HG03175 (cell line): ENCODE data around the gene LRP1.

Experiments
- ATAC-seq: cut with Tn5 transposase; IDR thresholded peaks from one replicate; pipeline ENCODE4 v1.9.1; 2021; ENCODE audit warnings: mild to moderate bottlenecking, moderate library complexity; ENCODE audit not compliant: unreplicated experiment

Gene LRP1

DNA sequence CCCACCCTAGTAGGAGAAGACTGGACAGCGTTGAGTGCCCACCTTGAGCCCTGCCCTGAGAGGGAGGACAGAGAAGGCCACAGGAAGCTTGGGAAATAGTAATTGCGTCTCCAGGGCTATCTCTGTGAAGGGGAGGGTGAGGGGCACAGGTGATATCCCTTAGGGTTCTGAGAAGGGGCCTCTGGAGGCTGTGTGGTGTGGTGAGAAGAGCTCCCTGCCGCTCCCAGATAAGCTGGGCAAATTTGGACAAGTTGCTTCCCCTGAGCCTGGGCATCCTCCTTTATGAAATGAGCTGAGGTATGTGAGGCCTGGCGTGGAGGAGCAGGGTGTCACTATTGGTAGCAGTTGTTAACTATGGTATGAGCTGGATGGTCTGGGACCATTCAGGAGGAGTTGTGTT lies 42.6 kb downstream of the LRP1 start:
- no peak for ATAC-seq

DNA sequence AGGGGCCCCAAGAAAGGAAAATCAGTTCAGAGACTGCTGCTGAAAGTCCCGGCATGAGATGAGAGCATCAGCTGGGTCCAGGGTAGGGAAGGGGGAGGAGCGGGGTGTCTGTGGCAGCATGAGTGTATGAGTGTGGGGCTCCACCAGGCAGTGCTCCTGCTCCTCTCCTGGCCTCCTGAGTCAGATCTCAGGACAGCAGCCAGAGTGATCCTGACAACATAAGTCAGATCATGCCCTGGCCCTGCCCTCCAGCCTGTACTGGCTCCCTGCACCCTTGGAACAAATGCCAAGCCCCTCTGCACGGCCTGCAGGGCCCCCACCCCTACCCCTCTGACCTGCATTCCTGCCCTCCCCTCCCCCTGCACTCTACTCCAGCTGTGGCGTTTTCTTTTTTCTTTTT lies 43.4 kb downstream of the LRP1 start:
- no peak for ATAC-seq

DNA sequence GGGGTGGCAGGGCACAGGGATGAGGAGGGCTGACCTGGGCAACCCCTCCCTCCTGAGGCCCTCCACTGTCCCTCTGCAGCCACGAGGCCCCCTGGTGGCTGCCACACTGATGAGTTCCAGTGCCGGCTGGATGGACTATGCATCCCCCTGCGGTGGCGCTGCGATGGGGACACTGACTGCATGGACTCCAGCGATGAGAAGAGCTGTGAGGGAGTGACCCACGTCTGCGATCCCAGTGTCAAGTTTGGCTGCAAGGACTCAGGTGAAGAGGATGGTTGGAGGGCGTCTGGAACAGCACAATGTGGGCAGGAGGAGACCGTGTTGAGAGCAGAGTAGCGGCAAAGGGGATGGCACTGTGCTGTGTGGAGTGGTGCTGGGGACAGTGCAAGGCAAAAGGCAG lies 44.8 kb downstream of the LRP1 start:
- ATAC-seq, result no peak

DNA sequence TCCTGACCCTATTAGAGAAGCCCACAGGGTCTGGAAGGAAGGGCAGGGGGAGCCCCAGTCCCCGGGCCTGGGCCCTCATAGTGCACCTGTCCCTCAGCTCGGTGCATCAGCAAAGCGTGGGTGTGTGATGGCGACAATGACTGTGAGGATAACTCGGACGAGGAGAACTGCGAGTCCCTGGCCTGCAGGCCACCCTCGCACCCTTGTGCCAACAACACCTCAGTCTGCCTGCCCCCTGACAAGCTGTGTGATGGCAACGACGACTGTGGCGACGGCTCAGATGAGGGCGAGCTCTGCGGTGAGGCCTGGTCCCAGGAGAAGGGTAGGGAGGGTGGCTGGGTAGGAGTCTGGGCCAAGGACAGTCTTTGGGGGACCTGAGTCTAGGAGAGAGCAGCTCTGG lies 45.4 kb downstream of the LRP1 start:
- no peak for ATAC-seq

DNA sequence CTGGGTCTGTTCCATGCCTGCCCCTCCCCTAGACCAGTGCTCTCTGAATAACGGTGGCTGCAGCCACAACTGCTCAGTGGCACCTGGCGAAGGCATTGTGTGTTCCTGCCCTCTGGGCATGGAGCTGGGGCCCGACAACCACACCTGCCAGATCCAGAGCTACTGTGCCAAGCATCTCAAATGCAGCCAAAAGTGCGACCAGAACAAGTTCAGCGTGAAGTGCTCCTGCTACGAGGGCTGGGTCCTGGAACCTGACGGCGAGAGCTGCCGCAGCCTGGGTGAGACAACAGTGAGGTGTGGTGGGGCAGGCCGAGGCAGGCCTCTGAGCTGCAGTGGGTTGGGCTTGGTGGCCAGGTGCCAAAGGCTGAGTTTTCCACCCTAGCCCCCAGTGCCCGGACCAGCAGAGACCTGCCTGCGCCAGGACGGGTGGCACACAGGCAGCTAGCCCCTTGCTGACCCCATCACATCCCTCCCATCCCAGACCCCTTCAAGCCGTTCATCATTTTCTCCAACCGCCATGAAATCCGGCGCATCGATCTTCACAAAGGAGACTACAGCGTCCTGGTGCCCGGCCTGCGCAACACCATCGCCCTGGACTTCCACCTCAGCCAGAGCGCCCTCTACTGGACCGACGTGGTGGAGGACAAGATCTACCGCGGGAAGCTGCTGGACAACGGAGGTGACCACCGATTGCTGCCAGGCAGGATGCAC lies 47.3 kb downstream of the LRP1 start:
- no peak for ATAC-seq

DNA sequence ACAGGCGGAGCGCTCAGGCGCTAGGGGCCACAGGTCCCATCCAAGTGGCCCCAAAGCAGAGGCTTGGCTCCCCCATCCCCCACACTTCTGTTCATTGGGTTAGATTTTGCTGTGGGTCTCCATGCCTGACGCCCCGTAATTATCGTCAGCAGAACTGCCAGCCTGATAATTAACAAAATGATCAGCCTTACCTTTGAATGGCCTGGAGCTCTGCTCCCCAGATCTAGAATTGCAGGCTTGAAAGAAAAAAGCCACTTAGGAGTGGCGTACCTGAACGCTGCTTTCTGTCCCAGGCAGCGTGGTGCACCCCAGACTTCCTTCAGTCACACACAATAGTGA lies 47.8 kb downstream of the LRP1 start:
- ATAC-seq, result no peak

DNA sequence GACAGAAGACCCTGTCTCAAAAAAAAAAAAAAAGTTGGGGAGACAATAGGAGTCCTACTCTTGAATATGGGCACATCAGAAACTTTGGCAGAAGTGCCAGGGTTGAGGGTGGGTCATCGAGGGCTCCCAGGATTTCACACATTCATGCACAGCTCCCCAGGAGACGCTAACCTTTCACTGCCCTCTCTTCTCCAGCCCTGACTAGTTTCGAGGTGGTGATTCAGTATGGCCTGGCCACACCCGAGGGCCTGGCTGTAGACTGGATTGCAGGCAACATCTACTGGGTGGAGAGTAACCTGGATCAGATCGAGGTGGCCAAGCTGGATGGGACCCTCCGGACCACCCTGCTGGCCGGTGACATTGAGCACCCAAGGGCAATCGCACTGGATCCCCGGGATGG lies 48.6 kb downstream of the LRP1 start:
- ATAC-seq, result no peak

DNA sequence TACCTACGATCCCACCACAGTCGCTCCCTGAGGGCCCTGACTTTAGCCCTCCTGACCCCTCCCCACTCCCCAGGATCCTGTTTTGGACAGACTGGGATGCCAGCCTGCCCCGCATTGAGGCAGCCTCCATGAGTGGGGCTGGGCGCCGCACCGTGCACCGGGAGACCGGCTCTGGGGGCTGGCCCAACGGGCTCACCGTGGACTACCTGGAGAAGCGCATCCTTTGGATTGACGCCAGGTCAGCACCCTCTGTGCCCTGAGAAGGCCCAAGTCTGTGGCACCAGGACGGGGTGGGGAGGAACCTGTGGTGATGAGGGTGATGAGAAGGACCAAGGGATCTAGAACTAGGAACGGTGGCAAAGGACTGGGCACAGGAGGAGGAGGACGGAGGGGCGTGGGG lies 49.1 kb downstream of the LRP1 start:
- no peak for ATAC-seq

DNA sequence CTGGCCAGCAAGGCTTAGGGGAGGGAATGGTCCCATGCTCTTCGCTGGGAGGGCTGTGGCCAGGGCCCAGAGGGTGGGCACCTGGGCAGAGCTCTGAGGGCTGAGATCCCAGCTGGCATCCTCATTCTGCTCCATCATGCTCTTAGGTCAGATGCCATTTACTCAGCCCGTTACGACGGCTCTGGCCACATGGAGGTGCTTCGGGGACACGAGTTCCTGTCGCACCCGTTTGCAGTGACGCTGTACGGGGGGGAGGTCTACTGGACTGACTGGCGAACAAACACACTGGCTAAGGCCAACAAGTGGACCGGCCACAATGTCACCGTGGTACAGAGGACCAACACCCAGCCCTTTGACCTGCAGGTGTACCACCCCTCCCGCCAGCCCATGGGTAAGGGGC lies 49.9 kb downstream of the LRP1 start:
- ATAC-seq, result no peak

DNA sequence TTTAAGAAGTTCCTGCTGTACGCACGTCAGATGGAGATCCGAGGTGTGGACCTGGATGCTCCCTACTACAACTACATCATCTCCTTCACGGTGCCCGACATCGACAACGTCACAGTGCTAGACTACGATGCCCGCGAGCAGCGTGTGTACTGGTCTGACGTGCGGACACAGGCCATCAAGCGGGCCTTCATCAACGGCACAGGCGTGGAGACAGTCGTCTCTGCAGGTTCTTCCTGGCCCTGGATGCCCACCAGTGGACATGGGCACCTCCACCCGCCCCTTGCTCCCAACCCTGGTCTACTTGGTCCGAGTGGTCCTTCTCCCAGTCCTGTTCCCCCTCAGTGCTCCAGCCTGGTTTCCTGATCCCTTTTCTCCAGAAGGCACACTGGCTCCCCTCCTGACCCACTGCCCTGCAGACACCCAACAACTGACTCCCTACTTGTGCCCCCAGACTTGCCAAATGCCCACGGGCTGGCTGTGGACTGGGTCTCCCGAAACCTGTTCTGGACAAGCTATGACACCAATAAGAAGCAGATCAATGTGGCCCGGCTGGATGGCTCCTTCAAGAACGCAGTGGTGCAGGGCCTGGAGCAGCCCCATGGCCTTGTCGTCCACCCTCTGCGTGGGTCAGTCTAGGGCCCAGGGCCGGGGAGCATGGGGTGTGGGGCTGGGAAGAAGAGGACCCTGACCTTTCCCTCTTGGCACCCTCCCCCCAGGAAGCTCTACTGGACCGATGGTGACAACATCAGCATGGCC lies 51.2 kb downstream of the LRP1 start:
- no peak for ATAC-seq

DNA sequence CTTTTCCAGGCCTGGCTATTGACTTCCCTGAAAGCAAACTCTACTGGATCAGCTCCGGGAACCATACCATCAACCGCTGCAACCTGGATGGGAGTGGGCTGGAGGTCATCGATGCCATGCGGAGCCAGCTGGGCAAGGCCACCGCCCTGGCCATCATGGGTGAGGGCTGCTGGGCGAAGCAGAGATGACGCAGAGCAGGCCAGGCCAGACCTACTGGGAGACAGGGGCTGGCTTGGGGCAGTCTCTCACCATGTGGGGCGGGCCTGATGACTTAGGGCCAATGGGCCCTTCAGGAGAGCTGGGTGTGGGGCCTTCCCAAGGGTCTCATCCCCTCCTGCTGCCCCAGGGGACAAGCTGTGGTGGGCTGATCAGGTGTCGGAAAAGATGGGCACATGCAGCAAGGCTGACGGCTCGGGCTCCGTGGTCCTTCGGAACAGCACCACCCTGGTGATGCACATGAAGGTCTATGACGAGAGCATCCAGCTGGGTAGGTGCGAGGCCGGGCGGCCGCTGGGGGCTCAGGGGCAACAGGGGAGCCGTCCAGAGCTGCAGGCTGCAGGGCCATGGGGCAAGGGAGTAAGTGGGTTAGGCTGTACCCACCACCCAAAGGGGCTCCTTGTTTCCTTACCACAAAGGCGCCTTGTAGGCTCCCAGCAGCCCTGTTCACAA lies 52.2 kb downstream of the LRP1 start:
- ATAC-seq, result no peak

DNA sequence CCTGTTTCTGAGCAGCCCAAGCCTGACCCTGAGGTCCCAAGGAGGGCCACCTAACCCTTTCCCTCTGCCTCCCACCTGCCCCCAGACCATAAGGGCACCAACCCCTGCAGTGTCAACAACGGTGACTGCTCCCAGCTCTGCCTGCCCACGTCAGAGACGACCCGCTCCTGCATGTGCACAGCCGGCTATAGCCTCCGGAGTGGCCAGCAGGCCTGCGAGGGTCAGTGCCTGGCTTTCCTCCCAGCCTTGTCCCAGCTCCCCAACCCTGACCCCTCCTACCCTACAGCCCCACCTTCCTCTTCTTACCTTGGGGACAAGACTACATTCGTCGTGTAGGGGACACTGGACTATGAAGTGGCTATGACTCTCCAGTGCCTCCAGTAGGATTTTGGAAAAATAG lies 52.8 kb downstream of the LRP1 start:
- no peak for ATAC-seq

DNA sequence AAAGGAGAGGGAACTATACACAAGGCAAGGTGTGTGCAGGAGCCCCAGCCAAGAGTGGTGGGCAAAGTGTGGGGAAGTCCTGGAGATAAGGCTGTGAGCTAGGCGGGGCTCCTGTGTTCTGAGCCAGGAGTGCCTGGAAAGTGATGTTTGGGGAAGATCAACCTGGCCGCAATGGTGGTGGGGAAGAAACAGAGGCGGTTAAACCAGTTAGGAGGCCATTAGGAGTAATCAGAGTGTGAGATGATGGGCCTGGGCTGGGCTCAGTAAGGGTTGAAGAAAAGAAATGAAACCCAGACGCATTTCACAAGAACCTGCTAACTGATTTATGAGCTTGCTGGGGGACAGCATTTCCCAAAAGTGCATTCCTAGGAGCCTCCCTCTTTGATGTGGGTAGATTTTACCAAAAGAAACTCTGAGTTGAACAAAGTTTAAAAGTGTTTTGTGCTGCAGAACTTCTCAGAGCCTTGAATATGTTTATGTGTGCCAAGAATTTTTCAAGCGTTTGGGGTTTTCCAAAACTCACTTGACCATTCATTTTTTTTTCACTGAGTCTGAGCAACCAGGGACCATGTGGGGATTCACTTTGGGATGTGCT lies 53.4 kb downstream of the LRP1 start:
- ATAC-seq, result no peak

DNA sequence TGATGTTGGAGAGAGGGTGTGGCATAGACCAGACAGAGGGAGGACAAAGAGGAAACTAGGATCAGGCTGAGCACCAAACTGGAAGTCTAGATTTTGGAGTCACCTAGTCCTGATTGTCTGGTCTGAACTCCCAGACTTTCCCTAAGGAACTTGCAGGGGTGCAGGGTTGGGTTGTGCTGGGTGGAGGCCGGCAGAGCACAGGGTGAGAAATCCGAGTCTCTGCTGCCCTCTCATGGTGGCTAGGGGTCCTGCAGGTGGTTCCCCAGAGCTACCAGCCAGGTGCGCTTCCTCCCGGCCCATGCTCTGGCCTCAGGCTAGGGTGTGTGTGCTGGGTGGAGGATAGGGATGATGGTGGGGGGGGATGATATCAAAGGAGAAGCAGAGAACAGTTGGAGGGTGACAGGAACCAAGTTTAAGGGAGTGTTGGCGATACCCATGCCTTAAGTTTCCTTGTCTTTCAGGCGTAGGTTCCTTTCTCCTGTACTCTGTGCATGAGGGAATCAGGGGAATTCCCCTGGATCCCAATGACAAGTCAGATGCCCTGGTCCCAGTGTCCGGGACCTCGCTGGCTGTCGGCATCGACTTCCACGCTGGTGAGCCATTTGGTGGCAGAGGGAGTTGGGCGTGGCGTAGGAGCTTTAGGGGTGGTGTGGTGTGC lies 54.8 kb downstream of the LRP1 start:
- peak; percentile 78 for ATAC-seq

DNA sequence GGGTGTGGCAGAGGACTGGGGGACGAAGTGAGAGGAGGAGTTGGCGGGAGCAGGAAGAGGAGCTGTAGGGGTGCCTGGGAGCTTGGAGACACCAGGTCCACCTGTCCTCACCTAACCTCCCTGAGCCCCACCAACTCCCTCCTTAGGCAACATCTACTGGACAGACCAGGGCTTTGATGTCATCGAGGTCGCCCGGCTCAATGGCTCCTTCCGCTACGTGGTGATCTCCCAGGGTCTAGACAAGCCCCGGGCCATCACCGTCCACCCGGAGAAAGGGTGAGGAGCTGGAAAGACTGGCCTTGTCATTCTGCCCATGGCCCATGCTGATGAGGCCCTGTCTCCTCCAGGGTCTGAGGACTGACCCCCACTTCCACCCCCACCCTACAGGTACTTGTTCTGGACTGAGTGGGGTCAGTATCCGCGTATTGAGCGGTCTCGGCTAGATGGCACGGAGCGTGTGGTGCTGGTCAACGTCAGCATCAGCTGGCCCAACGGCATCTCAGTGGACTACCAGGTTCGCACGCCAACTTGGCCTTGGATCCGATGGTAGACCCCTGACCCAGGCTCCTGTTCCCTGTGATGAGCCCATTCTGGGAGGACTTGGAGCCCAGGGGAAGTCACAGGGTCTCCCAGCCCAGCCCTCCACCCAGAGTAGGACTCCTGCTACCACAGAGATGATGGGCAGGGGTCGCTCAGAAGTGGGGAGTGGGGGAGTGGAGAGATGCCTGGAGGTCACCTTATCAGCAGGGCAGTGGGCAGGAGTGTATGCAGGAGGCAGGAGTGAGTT lies 55.8 kb downstream of the LRP1 start:
- no peak for ATAC-seq

DNA sequence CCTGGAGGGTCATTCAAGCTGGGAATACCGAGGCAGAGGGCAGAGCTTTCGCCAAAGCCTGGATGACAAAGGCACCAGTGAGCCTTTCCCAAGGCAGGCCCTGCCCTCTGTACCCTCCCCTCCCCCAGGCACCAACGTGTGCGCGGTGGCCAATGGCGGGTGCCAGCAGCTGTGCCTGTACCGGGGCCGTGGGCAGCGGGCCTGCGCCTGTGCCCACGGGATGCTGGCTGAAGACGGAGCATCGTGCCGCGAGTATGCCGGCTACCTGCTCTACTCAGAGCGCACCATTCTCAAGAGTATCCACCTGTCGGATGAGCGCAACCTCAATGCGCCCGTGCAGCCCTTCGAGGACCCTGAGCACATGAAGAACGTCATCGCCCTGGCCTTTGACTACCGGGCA lies 57.1 kb downstream of the LRP1 start:
- ATAC-seq, result no peak

DNA sequence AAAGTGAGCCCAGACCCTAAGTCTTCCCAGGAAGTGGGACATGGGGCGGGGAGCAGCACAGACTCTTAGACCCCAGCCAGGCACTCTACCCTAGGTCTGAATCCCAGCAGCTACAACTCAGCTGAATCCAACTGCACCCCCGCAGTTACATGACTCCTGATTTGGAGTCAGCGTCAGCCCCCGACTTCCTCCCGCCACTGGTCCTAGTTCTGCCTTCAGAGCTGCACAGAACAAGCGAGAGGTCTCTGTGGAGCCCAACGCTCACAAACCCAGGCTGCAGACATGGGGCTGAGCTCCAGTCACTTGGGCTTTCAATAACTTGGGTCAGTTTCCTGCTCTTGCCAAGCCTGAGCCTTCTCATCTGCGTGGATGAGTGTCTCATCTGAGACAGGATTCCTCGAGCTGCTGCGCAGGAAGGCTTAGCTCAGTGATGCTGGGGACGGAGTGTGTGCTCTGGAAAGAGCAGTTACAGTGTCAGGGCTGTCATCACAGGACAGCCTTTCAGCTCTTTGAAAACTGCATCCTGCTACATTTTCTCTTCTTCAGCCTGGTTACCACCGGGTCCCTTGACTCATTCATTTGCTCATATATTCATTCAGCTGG lies 57.7 kb downstream of the LRP1 start:
- no peak for ATAC-seq

DNA sequence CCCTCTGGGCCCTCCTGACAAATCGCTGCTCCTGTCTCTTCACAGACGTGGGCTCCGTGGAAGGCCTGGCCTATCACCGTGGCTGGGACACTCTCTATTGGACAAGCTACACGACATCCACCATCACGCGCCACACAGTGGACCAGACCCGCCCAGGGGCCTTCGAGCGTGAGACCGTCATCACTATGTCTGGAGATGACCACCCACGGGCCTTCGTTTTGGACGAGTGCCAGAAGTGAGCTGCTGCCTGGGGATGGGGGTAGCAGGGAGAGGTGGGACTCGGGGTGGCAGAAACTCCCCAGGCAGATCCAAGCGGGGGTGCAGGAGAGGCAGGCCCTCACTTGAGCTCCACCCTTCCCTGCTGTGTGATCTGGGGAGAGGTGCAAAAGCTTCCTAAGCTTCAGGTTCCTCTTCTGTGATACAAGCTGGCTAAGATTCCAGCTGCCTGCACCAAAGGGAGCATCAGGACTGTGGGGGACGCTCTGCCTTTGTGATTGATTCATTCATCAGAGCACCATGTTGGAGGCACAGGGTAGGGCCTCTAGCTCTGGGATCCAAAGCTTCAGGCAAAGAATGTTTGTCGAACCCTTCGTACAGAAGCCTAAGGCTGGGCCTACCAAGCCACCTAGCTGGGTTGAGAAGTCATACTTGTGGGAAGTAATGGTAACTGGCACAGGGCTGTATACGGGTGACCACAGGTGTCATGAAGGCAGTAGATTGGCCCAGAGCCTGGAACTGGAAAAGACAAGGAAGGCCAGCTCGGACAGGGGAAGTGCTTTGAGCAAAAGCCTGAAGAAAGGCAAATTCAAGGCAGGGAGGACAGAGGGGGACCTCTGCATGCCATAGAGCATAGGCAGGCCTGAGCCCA lies 59.2 kb downstream of the LRP1 start:
- no peak for ATAC-seq

DNA sequence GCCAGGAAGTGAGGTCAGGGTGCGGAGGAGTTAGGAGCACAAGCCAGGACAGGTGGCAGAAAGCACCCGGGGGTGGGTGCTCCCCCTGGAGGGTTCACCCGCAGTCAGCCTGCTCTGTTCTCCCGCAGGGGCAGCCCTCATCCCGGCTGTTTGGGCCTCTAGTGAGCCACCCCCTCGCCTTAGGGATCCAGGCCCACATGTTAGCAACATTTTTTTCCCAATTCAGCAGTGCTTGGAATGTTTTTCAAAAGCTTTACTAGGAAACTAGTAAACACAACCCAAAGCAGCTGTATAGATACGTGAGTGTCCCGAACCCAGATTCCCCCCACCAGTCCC lies 59.8 kb downstream of the LRP1 start:
- ATAC-seq, result no peak
